Liver (tissue), 3 donors: ENCODE results near the gene DNAI1.

Experiments
- EGR1 ChIP-seq, 2 donors: IDR thresholded peaks; 2 replicates each; pipeline ENCODE4 v1.6.1; 2016 to 2018; ENCODE audit warnings: antibody characterized with exemption in 2 of 2, low read depth in 2 of 2
- HNF4A ChIP-seq, 2 donors: conservative IDR thresholded peaks; 2 replicates each; pipeline ENCODE4 v1.6.1; 2016; ENCODE audit warnings: antibody characterized with exemption in 2 of 2, mild to moderate bottlenecking in 2 of 2
- YY1 ChIP-seq: IDR thresholded peaks from 2 replicates; pipeline ENCODE4 v1.6.1; 2016; ENCODE audit warnings: antibody characterized with exemption, mild to moderate bottlenecking
- TF ChIP-seq, protein P1 (sequence below): fragments of 150-350 bp; IDR thresholded peaks from 2 replicates; pipeline ENCODE4 v1.5.1; 2017; ENCODE audit warnings: improper control_type of control experiment, low read depth, low read length; ENCODE audit not compliant: missing input control
- TF ChIP-seq, protein P2 (sequence below): IDR thresholded peaks from 2 replicates; pipeline ENCODE4 v1.6.1; 2016; ENCODE audit warnings: antibody characterized with exemption, mild to moderate bottlenecking
- donor health status: healthy.
- donor health status: healthy.

GRCh38 chr9:34443533-34443932, 15.1 kb upstream of the DNAI1 start:
- TF ChIP-seq HNF4A (conservative IDR thresholded peaks at IDR 0.05) (peak in 1 of 2 donors; percentile 21), EGR1 (IDR thresholded peaks at IDR 0.05; ENCODE audit: low read depth in 2 of 2) (no peak), YY1 (no peak)
- TF ChIP-seq, protein P1, sequence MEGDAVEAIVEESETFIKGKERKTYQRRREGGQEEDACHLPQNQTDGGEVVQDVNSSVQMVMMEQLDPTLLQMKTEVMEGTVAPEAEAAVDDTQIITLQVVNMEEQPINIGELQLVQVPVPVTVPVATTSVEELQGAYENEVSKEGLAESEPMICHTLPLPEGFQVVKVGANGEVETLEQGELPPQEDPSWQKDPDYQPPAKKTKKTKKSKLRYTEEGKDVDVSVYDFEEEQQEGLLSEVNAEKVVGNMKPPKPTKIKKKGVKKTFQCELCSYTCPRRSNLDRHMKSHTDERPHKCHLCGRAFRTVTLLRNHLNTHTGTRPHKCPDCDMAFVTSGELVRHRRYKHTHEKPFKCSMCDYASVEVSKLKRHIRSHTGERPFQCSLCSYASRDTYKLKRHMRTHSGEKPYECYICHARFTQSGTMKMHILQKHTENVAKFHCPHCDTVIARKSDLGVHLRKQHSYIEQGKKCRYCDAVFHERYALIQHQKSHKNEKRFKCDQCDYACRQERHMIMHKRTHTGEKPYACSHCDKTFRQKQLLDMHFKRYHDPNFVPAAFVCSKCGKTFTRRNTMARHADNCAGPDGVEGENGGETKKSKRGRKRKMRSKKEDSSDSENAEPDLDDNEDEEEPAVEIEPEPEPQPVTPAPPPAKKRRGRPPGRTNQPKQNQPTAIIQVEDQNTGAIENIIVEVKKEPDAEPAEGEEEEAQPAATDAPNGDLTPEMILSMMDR, result no peak
- TF ChIP-seq, protein P2, sequence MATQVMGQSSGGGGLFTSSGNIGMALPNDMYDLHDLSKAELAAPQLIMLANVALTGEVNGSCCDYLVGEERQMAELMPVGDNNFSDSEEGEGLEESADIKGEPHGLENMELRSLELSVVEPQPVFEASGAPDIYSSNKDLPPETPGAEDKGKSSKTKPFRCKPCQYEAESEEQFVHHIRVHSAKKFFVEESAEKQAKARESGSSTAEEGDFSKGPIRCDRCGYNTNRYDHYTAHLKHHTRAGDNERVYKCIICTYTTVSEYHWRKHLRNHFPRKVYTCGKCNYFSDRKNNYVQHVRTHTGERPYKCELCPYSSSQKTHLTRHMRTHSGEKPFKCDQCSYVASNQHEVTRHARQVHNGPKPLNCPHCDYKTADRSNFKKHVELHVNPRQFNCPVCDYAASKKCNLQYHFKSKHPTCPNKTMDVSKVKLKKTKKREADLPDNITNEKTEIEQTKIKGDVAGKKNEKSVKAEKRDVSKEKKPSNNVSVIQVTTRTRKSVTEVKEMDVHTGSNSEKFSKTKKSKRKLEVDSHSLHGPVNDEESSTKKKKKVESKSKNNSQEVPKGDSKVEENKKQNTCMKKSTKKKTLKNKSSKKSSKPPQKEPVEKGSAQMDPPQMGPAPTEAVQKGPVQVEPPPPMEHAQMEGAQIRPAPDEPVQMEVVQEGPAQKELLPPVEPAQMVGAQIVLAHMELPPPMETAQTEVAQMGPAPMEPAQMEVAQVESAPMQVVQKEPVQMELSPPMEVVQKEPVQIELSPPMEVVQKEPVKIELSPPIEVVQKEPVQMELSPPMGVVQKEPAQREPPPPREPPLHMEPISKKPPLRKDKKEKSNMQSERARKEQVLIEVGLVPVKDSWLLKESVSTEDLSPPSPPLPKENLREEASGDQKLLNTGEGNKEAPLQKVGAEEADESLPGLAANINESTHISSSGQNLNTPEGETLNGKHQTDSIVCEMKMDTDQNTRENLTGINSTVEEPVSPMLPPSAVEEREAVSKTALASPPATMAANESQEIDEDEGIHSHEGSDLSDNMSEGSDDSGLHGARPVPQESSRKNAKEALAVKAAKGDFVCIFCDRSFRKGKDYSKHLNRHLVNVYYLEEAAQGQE, result no peak
